DMS 273 (cell line): ENCODE results near the gene ARHGAP6.

Experiments
- DNase-seq: peaks from one replicate; lab custom pipeline; 2025; ENCODE audit not compliant: unreplicated experiment; lab: John Stamatoyannopoulos, UW

ARHGAP6 gene

GRCh38 chrX:11319806-11320520 is 345.8 kb downstream of the ARHGAP6 start:
- no peak for DNase-seq

DNA sequence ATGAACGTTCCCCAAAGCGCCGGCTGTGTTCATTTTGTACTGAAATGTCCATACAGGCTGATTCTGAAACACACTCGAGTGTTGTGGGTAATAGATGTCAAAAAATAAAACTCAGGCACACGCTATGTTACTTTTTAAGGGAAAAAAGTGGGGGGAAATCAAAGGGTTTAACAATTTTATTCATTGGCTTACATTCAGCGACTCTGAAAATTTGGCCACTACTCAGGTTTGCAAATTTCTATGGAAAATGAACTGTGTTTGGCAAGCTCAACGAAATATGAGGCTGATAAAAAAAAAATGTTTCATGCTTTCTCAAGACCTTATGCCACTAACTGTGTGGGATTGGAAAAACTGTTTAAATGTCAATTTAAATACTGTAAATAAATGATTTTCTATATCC is 354.0 kb downstream of the ARHGAP6 start:
- no peak for DNase-seq

DNA sequence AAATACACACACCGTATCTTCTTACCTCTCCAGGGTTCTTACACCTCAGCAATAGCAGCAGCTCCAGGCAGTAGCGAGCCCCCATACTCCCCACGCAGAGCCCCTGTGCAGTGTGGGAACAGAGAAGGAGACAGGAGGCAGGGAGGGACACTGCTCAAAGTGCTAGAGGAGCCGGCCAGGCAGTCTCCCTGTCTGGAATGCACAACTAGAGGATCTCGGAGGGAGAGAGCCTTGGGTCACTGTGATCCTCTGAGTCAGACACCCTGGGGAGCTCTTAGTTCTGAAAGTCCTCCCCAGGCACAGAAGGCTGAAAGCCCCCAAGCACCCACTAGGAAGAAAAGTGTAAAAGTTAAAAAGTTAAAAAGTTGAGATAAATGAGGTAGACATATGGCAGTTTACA is 356.5 kb downstream of the ARHGAP6 start:
- DNase-seq = no peak

GRCh38 chrX:11305641-11306040 is 360.1 kb downstream of the ARHGAP6 start:
- DNase-seq = no peak

- DNase-seq = no peak
These were observed 360.9 kb downstream of the ARHGAP6 start for GRCh38 chrX:11304829-11305228.

GRCh38 chrX:11298600-11298999 is 367.1 kb downstream of the ARHGAP6 start:
- DNase-seq = no peak

GRCh38 chrX:11296051-11296450 is 369.7 kb downstream of the ARHGAP6 start:
- DNase-seq = no peak

DNA sequence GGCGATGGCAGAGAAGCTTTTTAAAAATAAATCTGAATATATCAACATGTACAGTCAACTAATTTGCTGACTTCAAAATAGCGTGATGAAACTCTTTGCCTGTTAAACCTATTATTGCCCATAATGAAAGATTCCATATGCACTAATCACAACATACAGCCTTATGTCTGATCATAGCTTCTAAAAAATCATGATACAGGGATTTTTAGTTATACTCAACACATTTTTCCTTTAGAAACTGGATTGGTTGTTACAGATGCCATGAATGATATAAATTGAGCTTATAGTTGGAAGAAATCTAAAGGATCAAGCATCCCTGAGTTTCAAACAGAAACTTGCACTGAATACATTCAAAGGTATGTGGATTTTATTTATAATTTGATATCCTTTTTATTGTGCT is 372.6 kb downstream of the ARHGAP6 start, which contains the start of gene AMELX:
AMELX (plus strand) TSS at position 301 of the 400 bp plus-strand sequence. CDS start 1,376 bp downstream, outside the sequence.
- DNase-seq = no peak

DNA sequence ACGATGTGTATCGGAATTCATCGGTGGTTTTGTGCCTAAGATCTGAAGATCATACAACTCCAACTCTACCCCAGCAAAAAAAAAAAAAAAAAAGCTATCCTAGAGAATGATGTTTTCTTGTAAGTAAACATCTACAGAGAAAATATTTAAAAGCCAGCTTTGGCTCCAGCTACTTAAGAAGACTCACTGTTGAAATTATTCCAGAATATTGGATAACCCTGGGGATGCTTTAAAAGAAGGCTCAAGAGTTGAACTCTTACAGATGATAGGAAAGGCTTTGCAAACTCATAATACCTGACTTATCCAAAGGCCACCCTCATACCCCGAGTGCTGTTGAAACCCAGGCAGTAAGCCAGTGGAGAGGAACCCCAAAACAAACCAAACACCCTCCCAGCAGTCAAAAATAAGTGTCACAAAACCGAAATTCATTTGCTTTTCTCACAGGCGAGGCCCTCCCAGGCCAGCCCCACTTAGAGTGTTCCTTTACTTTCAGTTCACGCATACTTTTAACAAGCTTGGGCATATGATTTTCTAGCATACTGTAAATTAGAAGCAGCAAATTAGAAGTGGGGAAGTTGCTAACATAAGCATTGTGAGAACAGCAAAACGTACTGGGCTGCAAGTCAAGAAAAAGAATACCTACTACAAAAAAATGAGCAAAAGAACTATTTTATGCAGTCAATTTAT is 375.2 kb downstream of the ARHGAP6 start:
- no peak for DNase-seq

DNA sequence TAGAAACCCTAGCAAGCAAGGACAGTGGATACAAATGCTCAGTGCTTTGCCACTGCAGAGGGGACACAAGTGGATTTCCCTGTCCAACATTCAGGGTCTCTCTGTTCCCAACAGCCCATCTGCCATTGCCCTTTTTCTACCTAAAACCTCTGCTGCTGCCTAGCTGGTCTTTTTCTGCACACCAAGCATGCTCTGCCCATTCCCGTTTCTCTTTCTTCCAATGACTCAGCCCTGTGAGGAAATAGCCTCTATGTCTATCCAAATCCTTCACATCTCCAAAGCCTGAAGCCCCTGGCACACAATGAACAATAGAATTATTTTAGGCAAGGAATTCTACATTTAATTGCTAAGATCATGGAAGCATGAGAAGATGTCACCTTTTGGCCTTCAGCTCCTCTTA is 378.2 kb downstream of the ARHGAP6 start:
- no peak for DNase-seq

- no peak for DNase-seq
These were observed 380.1 kb downstream of the ARHGAP6 start for GRCh38 chrX:11285651-11286050.

DNA sequence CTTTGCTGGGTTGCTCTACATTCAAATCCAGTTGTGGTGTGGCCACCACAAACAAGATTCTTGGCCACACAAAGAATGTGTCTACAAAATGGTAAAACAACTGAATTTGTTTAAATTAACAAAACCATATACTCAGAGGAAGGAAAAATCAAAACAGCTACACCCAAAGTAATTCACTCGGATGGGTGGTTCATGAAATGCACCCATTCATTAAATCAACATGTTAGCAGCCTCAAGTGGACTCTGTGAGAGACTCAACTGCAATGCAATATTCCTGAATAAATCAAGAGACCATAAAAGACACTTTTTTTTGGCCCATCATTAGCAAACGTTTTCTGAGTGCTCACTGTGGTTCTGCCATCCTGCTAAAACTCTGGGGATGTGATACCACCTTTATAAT is 383.7 kb downstream of the ARHGAP6 start:
- DNase-seq = no peak

DNA sequence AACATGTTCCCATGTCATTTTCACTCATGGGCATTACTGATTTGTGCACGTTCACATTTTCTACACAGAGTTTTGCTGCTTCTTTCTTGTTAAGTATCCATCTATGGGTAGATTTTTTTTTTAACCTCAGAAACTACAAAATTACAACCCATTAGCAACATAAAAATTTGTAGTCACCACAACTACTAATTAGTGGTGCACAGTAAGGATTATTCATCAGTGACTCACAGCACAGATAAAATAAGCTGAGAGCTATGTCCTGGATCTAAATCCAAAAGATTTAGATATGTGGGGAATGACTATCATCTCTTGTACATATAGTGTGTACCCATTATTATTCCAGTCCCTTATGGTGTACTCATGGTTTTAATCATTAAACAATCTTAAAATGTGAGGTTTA is 392.2 kb downstream of the ARHGAP6 start:
- no peak for DNase-seq

DNA sequence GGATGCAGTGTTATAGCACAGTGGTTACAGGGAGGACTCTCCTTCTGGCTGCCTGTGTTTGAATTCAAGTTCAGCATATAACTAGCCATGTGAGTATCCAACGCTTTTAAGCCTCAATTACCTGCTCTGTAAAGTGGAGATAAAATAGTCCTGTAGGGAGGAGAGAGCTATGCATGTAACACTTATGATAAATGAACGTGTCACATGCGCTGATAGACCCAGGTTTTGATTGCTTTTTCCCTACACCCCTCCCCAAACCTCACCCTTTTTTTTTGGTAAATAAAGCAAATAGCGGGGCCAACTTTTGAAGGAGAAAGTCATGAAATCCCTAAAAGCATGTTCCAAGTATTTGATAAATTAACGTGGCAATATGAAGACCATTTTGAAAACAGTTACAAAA is 392.9 kb downstream of the ARHGAP6 start:
- no peak for DNase-seq

DNA sequence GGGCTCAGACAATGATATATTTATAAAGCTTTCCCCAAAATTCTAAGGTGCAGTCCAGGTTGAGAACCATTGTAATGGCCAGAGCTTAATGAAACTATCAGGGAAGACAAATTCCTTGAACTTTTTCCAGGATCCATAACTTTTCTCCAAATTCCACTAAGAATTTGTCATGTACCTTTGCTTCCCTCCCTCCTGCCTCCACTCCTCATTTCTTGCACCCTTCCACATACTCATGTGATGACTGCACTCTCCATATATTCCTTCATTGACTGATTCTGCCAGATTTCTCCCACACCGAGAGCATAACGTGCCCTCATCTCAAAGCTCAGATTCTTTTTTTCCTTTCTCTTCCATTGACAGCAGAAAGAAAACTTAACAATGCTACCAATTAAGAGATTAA is 393.4 kb downstream of the ARHGAP6 start:
- DNase-seq = no peak

DNA sequence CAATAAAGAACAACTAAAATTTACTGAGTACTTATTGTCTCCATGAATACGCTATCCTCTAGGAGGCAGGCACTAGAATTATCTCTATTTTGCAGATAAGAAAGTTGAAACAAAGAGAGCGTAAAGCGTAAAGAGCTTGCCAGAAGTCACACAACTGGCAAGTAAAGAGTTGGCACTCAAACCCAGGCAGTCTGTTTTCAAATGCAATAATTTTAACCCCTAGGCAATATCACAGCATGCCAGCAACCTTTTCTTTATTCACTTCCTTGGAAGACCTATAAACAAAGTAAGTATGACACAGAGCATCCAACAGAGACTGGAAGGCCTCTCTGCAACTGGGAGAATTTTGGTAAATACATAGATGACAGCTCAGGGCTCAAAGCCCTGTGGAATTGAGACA is 395.7 kb downstream of the ARHGAP6 start:
- no peak for DNase-seq

- DNase-seq = no peak
These were observed 396.7 kb downstream of the ARHGAP6 start for GRCh38 chrX:11269006-11269405.

- DNase-seq = no peak
These were observed 398.3 kb downstream of the ARHGAP6 start for GRCh38 chrX:11267425-11267824.

GRCh38 chrX:11266573-11267003 is 399.1 kb downstream of the ARHGAP6 start:
- no peak for DNase-seq

DNA sequence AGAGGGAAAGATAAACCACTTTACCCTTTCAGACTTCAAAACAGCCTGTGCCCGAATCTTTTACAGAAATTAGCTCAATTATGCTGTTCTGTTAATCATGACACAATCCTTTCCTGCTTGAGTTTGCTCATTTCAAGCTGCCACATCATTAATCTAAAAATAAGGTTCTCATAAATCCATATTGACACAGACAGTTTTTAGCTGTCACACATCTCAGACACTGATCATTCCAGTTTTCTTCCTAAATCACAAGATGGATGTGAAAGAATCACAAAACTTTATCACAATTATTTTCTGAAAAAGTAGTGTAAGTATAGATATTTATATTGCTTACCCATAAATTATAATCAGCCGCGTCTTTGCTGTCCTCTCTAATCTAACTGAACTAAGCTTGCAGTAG is 400.4 kb downstream of the ARHGAP6 start:
- no peak for DNase-seq

DNA sequence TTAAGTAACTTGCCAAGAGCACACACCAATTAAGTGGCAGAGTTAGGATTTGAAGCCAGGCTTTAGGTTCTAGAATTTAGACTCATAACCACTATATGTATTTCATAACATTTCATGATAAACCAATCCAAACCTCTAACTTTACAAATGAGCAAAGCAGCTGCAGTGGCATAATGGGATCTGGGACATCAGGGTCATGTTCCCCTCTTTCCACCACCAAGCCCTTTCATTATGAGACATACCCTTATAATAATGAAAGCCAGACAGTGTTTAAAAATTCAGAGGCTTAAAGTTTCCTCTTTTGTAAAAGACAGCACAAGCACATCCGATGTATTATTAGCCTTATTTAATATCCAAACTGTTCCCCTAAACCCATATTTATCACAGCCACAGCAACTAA is 400.8 kb downstream of the ARHGAP6 start:
- no peak for DNase-seq

- DNase-seq = no peak
These were observed 404.5 kb downstream of the ARHGAP6 start for GRCh38 chrX:11261260-11261659.

GRCh38 chrX:11259437-11259836 is 406.3 kb downstream of the ARHGAP6 start:
- DNase-seq = no peak
